Fibroblast of lung (primary cell): ENCODE results near the gene HNRNPA0. TPM values are rescaled to one million over a fixed set of nuclear protein-coding genes. Genes with fewer than 3 reads are reported as not detected.
A peak's percentile ranks its signal among the peaks of the same experiment; 100 is the strongest.
"Not testable (repeated sequence)": the region's sequence is repeated elsewhere in the genome, so short reads cannot be mapped to it uniquely, and the experiment has no call there.

Experiments used
- DNase-seq, 2 donors: peaks; one replicate each; pipeline versions ENCODE4 v3.0.0 to v3.0.0-alpha.2; 2010; ENCODE audit warnings: low read depth in 2 of 2
- H2AFZ ChIP-seq: 2 replicates; pipeline ENCODE4 v1.5.1; 2012; ENCODE audit warnings: low read length, control low read depth, inconsistent platforms
- H3K27ac ChIP-seq: 2 replicates; pipeline ENCODE4 v1.5.1; 2011; ENCODE audit warnings: low read length, control low read depth; ENCODE audit not compliant: insufficient read depth
- H3K27me3 ChIP-seq: 2 replicates; pipeline ENCODE4 v1.5.1; 2011; ENCODE audit warnings: mild to moderate bottlenecking, low read length; ENCODE audit not compliant: control insufficient read depth, insufficient read depth
- H3K36me3 ChIP-seq: 2 replicates; pipeline ENCODE4 v1.5.1; 2011; ENCODE audit warnings: low read length; ENCODE audit not compliant: control insufficient read depth, insufficient read depth
- H3K4me1 ChIP-seq: 2 replicates; pipeline ENCODE4 v1.5.1; 2011; ENCODE audit warnings: low read length; ENCODE audit not compliant: control insufficient read depth, insufficient read depth; ENCODE audit errors: extremely low read depth
- H3K4me2 ChIP-seq: 2 replicates; pipeline ENCODE4 v1.5.1; 2011; ENCODE audit warnings: low read length, control low read depth; ENCODE audit not compliant: insufficient read depth; ENCODE audit errors: extremely low read depth
- H3K4me3 ChIP-seq, 4 experiments: fragments of 200-600 bp in 1 of 4; sonication (generic) in 1 of 4; replicated peaks in 1 of 4; 2 replicates each; pipeline ENCODE4 v1.5.1; 2011 to 2016; ENCODE audit warnings: low read length in 4 of 4, low read depth in 3 of 4, mild to moderate bottlenecking in 3 of 4, control low read depth in 2 of 4, inconsistent platforms in 1 of 4, mixed read lengths in 1 of 4; ENCODE audit not compliant: insufficient read depth in 1 of 4; ENCODE audit errors: control extremely low read depth in 1 of 4
- H3K79me2 ChIP-seq: 2 replicates; pipeline ENCODE4 v1.5.1; 2012; ENCODE audit warnings: mild to moderate bottlenecking, low read length, inconsistent platforms; ENCODE audit not compliant: control insufficient read depth, insufficient read depth
- H3K9ac ChIP-seq: 2 replicates; pipeline ENCODE4 v1.5.1; 2011; ENCODE audit warnings: mild to moderate bottlenecking, low read length, control low read depth; ENCODE audit not compliant: insufficient read depth
- H3K9me3 ChIP-seq: 2 replicates; pipeline ENCODE4 v1.5.1; 2012; ENCODE audit warnings: low read depth, low read length; ENCODE audit not compliant: control insufficient read depth, insufficient read depth
- H4K20me1 ChIP-seq: 2 replicates; pipeline ENCODE4 v1.5.1; 2011; ENCODE audit warnings: low read length; ENCODE audit not compliant: control insufficient read depth, insufficient read depth; ENCODE audit errors: extremely low read depth
- EZH2 ChIP-seq: IDR thresholded peaks from 2 replicates; pipeline ENCODE4 v1.5.1; 2012; ENCODE audit warnings: low read length, control low read depth, mild to moderate bottlenecking; ENCODE audit errors: missing control alignments
- polyA plus RNA-seq, 2 donors: library from polyadenylated mRNA; depleted of rRNA in 1 of 2; stranded (reverse) in 1 of 2; unstranded in 1 of 2; fragments of >200 nt; gene quantifications; 2 replicates each; pipeline ENCODE4 v1.2.1, GENCODE V29; 2011 to 2012; ENCODE audit warnings: missing spikeins in 1 of 2
- total RNA-seq: library from RNA; depleted of rRNA; stranded (reverse); fragments of >200 nt; gene quantifications from 2 replicates; pipeline ENCODE4 v1.2.1, GENCODE V29; 2014
- TF ChIP-seq, protein P1 (sequence below), 2 donors: IDR thresholded peaks in 1 of 2; conservative IDR thresholded peaks in 1 of 2; 1 replicate in 1 of 2; 2 replicates in 1 of 2; pipeline ENCODE4 v1.5.1; 2011 to 2012; ENCODE audit warnings: low read length in 2 of 2, control low read depth in 1 of 2, inconsistent platforms in 1 of 2, low read depth in 1 of 2, mild to moderate bottlenecking in 1 of 2

HNRNPA0 gene
- total and polyA plus RNA-seq, 2 donors (not counting 1 experiment from before 2014, with no cell fraction given) = 9.4 to 11.6 TPM

DNA sequence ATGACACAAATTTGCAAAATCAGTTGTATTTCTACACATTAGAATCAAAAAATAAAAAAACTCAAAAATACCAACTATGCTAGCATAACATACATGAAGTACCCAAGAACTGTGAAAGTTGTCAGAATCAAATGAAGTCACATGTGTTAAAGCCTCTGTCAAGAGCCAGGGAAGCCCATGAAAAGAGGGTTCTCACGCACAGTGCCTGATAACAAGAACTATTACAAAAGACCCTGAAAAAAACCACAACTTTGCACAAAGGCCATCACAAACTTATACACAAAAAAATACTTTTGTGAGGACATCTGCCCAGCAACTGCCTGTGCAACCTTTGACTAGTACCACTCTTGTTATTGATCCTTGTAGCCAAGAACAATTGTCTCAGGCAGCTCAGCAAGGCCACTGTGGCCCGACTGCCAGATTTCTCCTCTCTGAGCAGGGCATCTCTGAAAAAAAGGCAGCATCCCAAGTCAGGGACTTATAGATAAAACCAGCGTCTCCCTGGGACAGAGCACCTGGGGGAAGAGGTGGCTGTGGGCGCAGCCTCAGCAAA is 28.9 kb upstream of the HNRNPA0 start:
- Histone ChIP-seq H3K4me2 (no peak overlapping the region), H4K20me1 (no peaks in the 10 kb centered on the region), H3K79me2 (no peaks in the 10 kb centered on the region), H3K27ac (no peak overlapping the region), H3K9ac (no peak overlapping the region), H3K4me3 (no peak overlapping the region), H3K27me3 (no peaks in the 10 kb centered on the region), H3K4me1 (no peaks in the 10 kb centered on the region), H3K9me3 (no peaks in the 10 kb centered on the region), H3K36me3 (no peaks in the 10 kb centered on the region), H2AFZ (no peak overlapping the region)
- no peak for DNase-seq
- TF ChIP-seq EZH2 = no peak
- TF ChIP-seq, protein P1, sequence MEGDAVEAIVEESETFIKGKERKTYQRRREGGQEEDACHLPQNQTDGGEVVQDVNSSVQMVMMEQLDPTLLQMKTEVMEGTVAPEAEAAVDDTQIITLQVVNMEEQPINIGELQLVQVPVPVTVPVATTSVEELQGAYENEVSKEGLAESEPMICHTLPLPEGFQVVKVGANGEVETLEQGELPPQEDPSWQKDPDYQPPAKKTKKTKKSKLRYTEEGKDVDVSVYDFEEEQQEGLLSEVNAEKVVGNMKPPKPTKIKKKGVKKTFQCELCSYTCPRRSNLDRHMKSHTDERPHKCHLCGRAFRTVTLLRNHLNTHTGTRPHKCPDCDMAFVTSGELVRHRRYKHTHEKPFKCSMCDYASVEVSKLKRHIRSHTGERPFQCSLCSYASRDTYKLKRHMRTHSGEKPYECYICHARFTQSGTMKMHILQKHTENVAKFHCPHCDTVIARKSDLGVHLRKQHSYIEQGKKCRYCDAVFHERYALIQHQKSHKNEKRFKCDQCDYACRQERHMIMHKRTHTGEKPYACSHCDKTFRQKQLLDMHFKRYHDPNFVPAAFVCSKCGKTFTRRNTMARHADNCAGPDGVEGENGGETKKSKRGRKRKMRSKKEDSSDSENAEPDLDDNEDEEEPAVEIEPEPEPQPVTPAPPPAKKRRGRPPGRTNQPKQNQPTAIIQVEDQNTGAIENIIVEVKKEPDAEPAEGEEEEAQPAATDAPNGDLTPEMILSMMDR (conservative IDR thresholded peaks at IDR 0.05 in 1 of 2, IDR thresholded peaks at IDR 0.05 in 1 of 2; ENCODE audit: low read depth in 1 of 2, low read length in 2 of 2) = no peak

DNA sequence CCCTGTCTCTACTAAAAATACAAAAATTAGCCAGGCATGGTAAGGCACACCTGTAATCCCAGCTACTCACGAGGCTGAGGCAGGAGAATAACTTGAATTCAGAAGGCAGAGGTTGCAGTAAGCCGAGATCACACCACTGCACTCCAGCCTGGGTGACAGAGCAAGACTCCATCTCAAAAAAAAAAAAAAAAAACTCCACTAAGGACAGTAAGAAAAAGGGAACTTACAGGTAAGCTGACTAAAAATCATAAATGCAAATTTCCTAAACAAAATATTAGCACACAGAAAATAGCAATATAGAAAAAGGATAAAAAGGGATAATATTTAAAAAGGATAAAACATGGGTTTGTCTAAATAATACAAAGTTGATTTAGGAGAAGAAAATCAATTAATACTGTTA is 27.9 kb upstream of the HNRNPA0 start:
- DNase-seq = no peak
- no peak for TF ChIP-seq EZH2
- TF ChIP-seq, protein P1 (conservative IDR thresholded peaks at IDR 0.05 in 1 of 2, IDR thresholded peaks at IDR 0.05 in 1 of 2; ENCODE audit: low read depth in 1 of 2, low read length in 2 of 2) = no peak
- no peaks in the 10 kb centered on the region for H3K4me1 ChIP-seq

DNA sequence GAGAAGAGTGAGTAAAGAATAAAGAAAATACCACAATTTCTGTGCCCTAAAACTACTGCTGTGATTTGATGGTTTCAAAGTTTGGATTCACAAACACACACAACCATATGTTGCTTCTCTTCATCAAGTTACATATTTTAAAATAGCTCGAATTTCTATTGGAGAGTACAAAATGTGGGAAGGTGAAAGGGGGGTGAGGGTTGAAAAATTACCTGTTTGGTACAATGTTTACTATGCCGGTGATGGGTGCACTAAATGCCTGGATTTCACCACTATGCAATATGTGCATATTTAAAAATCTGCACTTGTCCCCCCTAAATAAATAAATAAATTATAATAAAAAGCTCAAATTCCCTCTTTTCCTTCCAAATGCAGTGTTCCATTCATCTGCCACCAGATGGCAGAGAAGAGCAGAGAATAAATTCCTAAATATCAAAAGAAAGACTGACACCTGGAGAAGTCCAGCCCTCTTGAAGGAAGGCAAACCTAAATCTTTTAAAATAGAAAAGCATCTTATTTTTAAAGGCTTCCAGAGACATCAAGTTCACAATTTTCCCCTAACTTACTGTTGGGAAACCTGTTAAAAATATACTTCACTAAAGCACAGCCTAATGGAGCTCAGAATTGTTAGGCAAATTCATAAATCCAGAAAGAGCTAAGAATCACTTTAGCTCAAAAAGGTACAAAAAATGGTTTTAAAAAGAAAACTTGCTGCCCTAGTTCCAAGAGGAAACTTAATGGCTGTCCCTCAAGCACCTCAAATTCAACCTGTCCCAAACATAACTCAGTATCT is 24.8 kb upstream of the HNRNPA0 start:
- Histone ChIP-seq H4K20me1 (no peaks in the 10 kb centered on the region), H3K79me2 (no peaks in the 10 kb centered on the region), H3K36me3 (no peaks in the 10 kb centered on the region), H3K27ac (no peak overlapping the region), H3K4me3 (no peak overlapping the region), H3K9me3 (no peaks in the 10 kb centered on the region), H3K9ac (no peak overlapping the region), H3K4me1 (no peaks in the 10 kb centered on the region), H3K27me3 (no peaks in the 10 kb centered on the region), H2AFZ (no peak overlapping the region), H3K4me2 (no peak overlapping the region)
- DNase-seq = peak; percentile 33 to 60
- TF ChIP-seq, protein P1 (conservative IDR thresholded peaks at IDR 0.05 in 1 of 2, IDR thresholded peaks at IDR 0.05 in 1 of 2; ENCODE audit: low read depth in 1 of 2, low read length in 2 of 2) = peak; percentile 66 to 80
- no peak for TF ChIP-seq EZH2

More for the DNA sequence above, 27.9 kb upstream of the HNRNPA0 start:
- H3K9me3 ChIP-seq = no peaks in the 10 kb centered on the region
- no peaks in the 10 kb centered on the region for H3K27me3 ChIP-seq
- H3K4me3 ChIP-seq = no peak overlapping the region
- no peak overlapping the region for H3K9ac ChIP-seq
- no peaks in the 10 kb centered on the region for H4K20me1 ChIP-seq
- H3K36me3 ChIP-seq = no peaks in the 10 kb centered on the region
- H2AFZ ChIP-seq = no peak overlapping the region
- H3K27ac ChIP-seq = no peak overlapping the region
- H3K79me2 ChIP-seq = no peaks in the 10 kb centered on the region
- no peak overlapping the region for H3K4me2 ChIP-seq

DNA sequence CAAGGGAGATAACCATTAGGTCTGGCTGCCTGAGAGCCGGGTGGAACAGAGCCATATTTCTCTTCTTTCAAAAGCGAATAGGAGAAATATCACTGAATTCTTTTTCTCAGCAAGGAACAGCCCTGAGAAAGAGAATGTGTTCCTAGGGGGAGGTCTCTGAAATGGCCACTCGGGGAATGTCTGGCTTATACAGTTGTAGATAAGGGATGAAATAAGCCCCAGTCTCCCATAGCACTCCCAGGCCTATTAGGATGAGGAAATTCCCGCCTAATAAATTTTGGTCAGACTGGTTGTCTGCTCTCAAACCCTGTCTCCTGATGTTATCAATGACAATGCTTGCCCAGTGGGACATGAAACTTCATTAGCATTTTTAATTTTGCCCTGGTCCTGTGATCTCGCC is 13.8 kb upstream of the HNRNPA0 start:
- not testable (repeated sequence) for DNase-seq, H3K9ac ChIP-seq, H3K79me2 ChIP-seq, H2AFZ ChIP-seq, H3K27ac ChIP-seq, H3K9me3 ChIP-seq, H3K36me3 ChIP-seq, H3K4me1 ChIP-seq, H3K4me2 ChIP-seq, H3K27me3 ChIP-seq, H4K20me1 ChIP-seq, H3K4me3 ChIP-seq
